Type B pancreatic cell (in vitro differentiated cells): ENCODE results near the gene GCK. TPM values are rescaled to one million over a fixed set of nuclear protein-coding genes. Genes with fewer than 3 reads are reported as not detected.

Experiments used
- DNase-seq: peaks from one replicate; pipeline ENCODE4 v3.0.0; 2021; ENCODE audit warnings: mixed read lengths; ENCODE audit not compliant: unreplicated experiment; ENCODE audit errors: extremely low spot score
- H3K27ac Mint-ChIP-seq: 2 replicates; pipeline ENCODE4 v1.8.0; 2021; ENCODE audit warnings: mild to moderate bottlenecking, mixed read lengths
- H3K27me3 Mint-ChIP-seq: 2 replicates; pipeline ENCODE4 v1.8.0; 2021; ENCODE audit warnings: mixed read lengths
- H3K36me3 Mint-ChIP-seq: 2 replicates; pipeline ENCODE4 v1.8.0; 2021; ENCODE audit warnings: mixed read lengths
- H3K4me1 Mint-ChIP-seq: one replicate; pipeline ENCODE4 v1.8.0; 2021; ENCODE audit warnings: mixed read lengths; ENCODE audit not compliant: unreplicated experiment
- H3K4me3 Mint-ChIP-seq: 2 replicates; pipeline ENCODE4 v1.8.0; 2021; ENCODE audit warnings: mild to moderate bottlenecking, mixed read lengths
- H3K9me3 Mint-ChIP-seq: 2 replicates; pipeline ENCODE4 v1.8.0; 2021; ENCODE audit warnings: mixed read lengths
- CTCF ChIP-seq: fragments of 200-600 bp; sonication (generic); conservative IDR thresholded peaks from 2 replicates; pipeline ENCODE4 v1.5.0; 2021; ENCODE audit warnings: antibody characterized with exemption, mild to moderate bottlenecking
- total RNA-seq: library from RNA; stranded (reverse); gene quantifications from 2 replicates; pipeline ENCODE4 v1.2.1, GENCODE V29; 2021; ENCODE audit warnings: low replicate concordance

The GCK gene
- total RNA-seq, 1 donor from 2014 or later = 5.6 TPM

DNA sequence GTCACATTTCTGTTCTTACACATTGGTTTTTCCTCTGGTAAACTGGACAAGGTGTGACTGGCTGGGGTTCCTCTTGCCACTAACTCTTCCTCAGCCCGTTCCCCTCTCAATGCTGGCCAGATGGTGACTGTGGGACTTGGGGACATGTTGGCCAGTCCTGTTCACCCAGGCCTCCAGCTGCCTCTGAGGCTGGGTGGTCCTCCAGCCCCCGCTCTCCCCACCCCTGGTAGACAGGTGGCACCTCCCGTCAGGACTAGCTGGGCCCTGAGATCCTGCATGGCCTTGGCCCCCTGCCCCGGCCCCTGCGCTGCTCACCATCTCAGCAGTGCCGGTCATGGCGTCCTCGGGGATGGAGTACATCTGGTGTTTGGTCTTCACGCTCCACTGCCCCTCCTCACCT lies 37.3 kb downstream of the GCK start:
- H3K27ac Mint-ChIP-seq = no peak overlapping the region
- DNase-seq = no peak
- no peak overlapping the region for H3K4me3 Mint-ChIP-seq
- peaks cover 17% of the 10 kb centered on the region for H3K4me1 Mint-ChIP-seq
- H3K9me3 Mint-ChIP-seq = no peaks in the 10 kb centered on the region
- no peak for TF ChIP-seq CTCF
- no peaks in the 10 kb centered on the region for H3K36me3 Mint-ChIP-seq
- H3K27me3 Mint-ChIP-seq = peaks cover 6% of the 10 kb centered on the region

DNA sequence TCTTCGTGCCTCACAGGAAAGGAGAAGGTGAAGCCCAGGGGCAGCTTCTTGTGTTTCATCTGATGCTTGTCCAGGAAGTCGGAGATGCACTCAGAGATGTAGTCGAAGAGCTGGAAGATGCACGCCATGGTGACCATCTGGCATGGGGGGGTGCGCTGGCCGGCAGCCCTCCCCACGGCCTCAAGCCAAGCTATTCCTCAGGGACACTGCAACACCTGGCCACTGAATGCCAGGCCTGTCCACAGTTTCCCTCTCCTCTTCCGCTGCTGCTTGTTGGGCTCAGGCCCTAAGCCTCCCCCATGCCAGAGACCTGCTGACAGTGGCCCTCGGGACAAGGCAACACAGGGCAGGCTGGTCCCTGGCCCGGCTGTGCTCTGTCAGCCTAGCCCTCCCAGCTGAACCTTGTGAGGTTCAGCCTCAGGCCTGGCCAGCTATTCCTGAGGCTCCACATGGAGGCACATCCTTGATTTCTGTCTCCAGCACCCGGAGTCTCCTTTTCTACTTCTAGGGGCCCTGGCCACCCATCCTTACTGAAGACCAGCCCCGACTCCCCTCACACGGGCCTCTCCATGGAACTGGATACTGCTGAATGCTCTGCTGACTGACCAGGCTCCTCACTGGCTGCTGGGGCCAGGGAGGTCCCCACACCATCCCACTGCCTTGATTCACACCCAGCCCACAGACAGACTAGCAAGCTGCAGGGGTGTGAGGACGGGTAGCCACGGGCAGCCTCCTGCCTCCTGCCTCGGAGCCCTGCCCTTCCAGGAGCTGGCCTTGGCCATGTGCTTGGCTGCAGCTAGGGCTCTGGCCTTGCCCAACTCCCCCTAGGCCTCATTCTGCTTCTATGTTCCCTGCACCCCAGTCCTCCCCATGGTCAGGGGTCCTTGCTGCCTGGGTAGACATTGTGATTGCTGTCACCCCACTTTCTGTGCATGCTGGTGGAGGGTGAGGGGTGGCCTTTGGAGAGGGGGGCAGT lies 38.0 kb downstream of the GCK start:
- peaks cover 19% of the 10 kb centered on the region for H3K4me1 Mint-ChIP-seq
- H3K27me3 Mint-ChIP-seq = peaks cover 8% of the 10 kb centered on the region
- peak; percentile 55 for DNase-seq
- H3K4me3 Mint-ChIP-seq = no peak overlapping the region
- H3K9me3 Mint-ChIP-seq = no peaks in the 10 kb centered on the region
- H3K27ac Mint-ChIP-seq = peak overlapping the region; percentile 46
- no peaks in the 10 kb centered on the region for H3K36me3 Mint-ChIP-seq
- TF ChIP-seq CTCF = no peak

DNA sequence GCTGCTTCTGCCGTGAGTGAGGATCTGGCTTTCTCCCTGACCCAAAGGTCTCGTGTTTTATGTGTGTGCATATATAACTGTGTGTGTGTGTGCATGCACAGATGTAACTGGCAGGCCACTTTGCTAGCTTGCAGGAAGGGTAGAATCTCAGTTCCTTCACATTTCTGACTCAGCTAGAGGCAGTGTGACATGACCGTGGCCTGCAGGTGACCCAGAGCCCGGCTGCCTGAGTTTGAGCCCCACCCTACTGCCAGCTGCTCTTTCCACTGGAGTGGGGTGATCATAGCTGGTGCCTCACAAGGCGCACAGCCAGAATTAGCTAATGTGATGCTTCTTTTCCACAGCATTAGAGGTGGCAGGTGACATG lies 38.8 kb downstream of the GCK start:
- no peaks in the 10 kb centered on the region for H3K36me3 Mint-ChIP-seq
- H3K9me3 Mint-ChIP-seq = no peaks in the 10 kb centered on the region
- no peak for TF ChIP-seq CTCF
- H3K27ac Mint-ChIP-seq = peak overlapping the region; percentile 46
- DNase-seq = no peak
- H3K4me1 Mint-ChIP-seq = peaks cover 19% of the 10 kb centered on the region
- H3K4me3 Mint-ChIP-seq = no peak overlapping the region
- peaks cover 8% of the 10 kb centered on the region for H3K27me3 Mint-ChIP-seq

DNA sequence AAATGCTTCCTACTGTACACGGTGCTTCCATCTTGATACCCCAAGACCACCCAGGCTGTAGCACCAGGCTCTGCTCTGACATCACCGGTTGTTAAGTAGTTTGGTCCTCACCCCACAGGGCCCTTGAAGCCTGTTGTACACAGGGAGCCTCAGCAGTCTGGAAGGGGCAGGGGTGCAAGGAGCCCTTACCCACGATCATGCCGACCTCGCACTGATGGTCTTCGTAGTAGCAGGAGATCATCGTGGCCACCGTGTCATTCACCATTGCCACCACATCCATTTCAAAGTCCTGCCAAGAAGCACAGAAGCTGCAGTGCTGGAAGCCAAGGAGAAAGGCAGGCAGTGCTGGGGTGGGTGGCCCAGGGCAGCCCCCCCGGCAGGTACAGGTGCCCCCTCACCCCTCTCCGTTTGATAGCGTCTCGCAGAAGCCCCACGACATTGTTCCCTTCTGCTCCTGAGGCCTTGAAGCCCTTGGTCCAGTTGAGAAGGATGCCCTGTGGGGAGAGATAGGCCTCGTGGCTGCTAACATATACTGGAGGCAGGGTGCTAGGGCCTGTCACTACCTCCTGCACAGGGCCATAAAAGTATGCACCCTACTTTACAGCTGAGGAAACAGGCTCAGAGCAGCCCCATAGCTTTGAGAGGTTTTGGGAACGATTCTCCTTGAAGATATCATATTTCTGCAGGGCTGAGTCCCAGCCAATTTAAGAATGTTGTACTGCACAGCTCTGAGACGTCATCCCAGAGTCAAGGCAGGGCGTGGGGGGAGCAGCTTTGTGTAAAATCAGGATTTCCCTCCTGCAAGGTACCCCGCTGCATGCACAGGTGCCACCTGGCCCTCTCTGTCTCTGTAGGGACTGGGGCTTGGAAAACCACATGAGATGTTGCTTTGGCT lies 39.4 kb downstream of the GCK start:
- no peak for TF ChIP-seq CTCF
- H3K36me3 Mint-ChIP-seq = no peaks in the 10 kb centered on the region
- H3K9me3 Mint-ChIP-seq = no peaks in the 10 kb centered on the region
- H3K27me3 Mint-ChIP-seq = peaks cover 13% of the 10 kb centered on the region
- no peak overlapping the region for H3K4me3 Mint-ChIP-seq
- H3K27ac Mint-ChIP-seq = no peak overlapping the region
- peak; percentile 47 for DNase-seq
- H3K4me1 Mint-ChIP-seq = peaks cover 19% of the 10 kb centered on the region

GRCh38 chr7:44148961-44149536 lies 40.2 kb downstream of the GCK start:
- TF ChIP-seq CTCF = no peak
- Mint-ChIP-seq H3K4me3 (no peak overlapping the region), H3K4me1 (peaks cover 19% of the 10 kb centered on the region), H3K9me3 (no peaks in the 10 kb centered on the region), H3K27ac (no peak overlapping the region), H3K36me3 (no peaks in the 10 kb centered on the region), H3K27me3 (peaks cover 13% of the 10 kb centered on the region)
- DNase-seq = peak; percentile 48
